HCT116 (cell line): Measurements from ENCODE around the gene UGT2A2. TPM values are rescaled to one million over a fixed set of nuclear protein-coding genes. Genes with fewer than 3 reads are reported as not detected.

ENCODE experiments used
- ATAC-seq: fragments of 200-7000 bp; cut with Tn5 transposase; 2 replicates; pipeline ENCODE4 v1.9.1; 2020; ENCODE audit warnings: mild to moderate bottlenecking, moderate library complexity
- BruUV-seq: library from RNA; stranded (reverse); fragments of 400-500 nt; replicated peaks from 2 replicates; lab custom pipeline; 2021; lab: Mats Ljungman, UMichigan
- CTCF ChIA-PET: fragments of 300-600 bp; sonication (Branson Sonifier 250); formaldehyde crosslinking; loops from one replicate; lab custom pipeline; 2021; ENCODE audit warnings: antibody characterized with exemption; lab: Charles Lee
- POLR2A ChIA-PET: fragments of 300-600, 350-600 bp; sonication (Branson Sonifier 250); formaldehyde crosslinking; loops from one replicate; lab custom pipeline; 2021; ENCODE audit warnings: antibody characterized with exemption; lab: Charles Lee
- RAD21 ChIA-PET, 2 experiments: fragments of 300-600 bp; sonication (Branson Sonifier 250); formaldehyde crosslinking; loops; one replicate each; lab custom pipeline; 2023; ENCODE audit warnings: low total read pairs in 2 of 2; ENCODE audit not compliant: uncharacterized antibody in 2 of 2, unreplicated experiment in 2 of 2, low non-redundant PET in 1 of 2; lab: Charles Lee
- DNase-seq: peaks from one replicate; pipeline ENCODE4 v3.0.0-alpha.2; 2010; ENCODE audit warnings: low read depth, low spot score
- H2AFZ ChIP-seq: fragments of 200-600 bp; shearing (Covaris generic), sonication (generic); 2 replicates; pipeline ENCODE4 v1.6.1; 2017; ENCODE audit warnings: low read depth, mixed run types, mixed read lengths, antibody characterized with exemption, low read length; ENCODE audit not compliant: poor library complexity, severe bottlenecking
- H3K27ac ChIP-seq: 2 replicates; pipeline ENCODE4 v1.5.1; 2012; ENCODE audit warnings: low read depth, low read length
- H3K27me3 ChIP-seq: fragments of 200-600 bp; sonication (generic); 2 replicates; pipeline ENCODE4 v1.6.1; 2016; ENCODE audit warnings: mixed run types, low read length, mixed read lengths; ENCODE audit not compliant: insufficient read depth
- H3K36me3 ChIP-seq, 2 experiments: fragments of 200-500 bp in 1 of 2; fragments of 200-600 bp in 1 of 2; sonication (Bioruptor generic) in 1 of 2; sonication (generic) in 1 of 2; 2 replicates each; pipeline versions ENCODE4 v1.5.1 to v1.6.1; 2014 to 2016; ENCODE audit warnings: low read length in 2 of 2, inconsistent platforms in 1 of 2, mixed read lengths in 1 of 2, mixed run types in 1 of 2; ENCODE audit not compliant: insufficient read depth in 2 of 2, control insufficient read depth in 1 of 2
- H3K4me1 ChIP-seq, 2 experiments: fragments of 200-600 bp in 1 of 2; sonication (generic) in 1 of 2; 2 replicates each; pipeline versions ENCODE4 v1.5.1 to v1.6.1; 2012 to 2017; ENCODE audit warnings: low read length in 2 of 2, inconsistent platforms in 1 of 2, mild to moderate bottlenecking in 1 of 2, mixed read lengths in 1 of 2, mixed run types in 1 of 2, moderate library complexity in 1 of 2; ENCODE audit not compliant: insufficient read depth in 2 of 2, control insufficient read depth in 1 of 2
- H3K4me2 ChIP-seq: fragments of 200-600 bp; sonication (generic); 2 replicates; pipeline ENCODE4 v1.6.1; 2017; ENCODE audit warnings: mixed run types, low read length, mixed read lengths
- H3K4me3 ChIP-seq, 2 experiments: fragments of 200-600 bp in 1 of 2; sonication (generic) in 1 of 2; replicated peaks in 1 of 2; 2 replicates each; pipeline ENCODE4 v1.5.1; 2011 to 2016; ENCODE audit warnings: low read length in 2 of 2, control low read depth in 1 of 2, low read depth in 1 of 2, mild to moderate bottlenecking in 1 of 2, mixed read lengths in 1 of 2, mixed run types in 1 of 2
- H3K79me2 ChIP-seq: fragments of 200-600 bp; sonication (generic); 2 replicates; pipeline ENCODE4 v1.6.1; 2017; ENCODE audit warnings: mild to moderate bottlenecking, mixed run types, low read length, moderate library complexity, mixed read lengths; ENCODE audit not compliant: insufficient read depth
- H3K9ac ChIP-seq: fragments of 200-600 bp; sonication (generic); 2 replicates; pipeline ENCODE4 v1.6.1; 2016; ENCODE audit warnings: low read length, mixed read lengths
- H3K9me2 ChIP-seq: fragments of 200-600 bp; sonication (generic), shearing (Covaris generic); 2 replicates; pipeline ENCODE4 v1.6.1; 2017; ENCODE audit warnings: mixed run types, mild to moderate bottlenecking, moderate library complexity; ENCODE audit not compliant: insufficient read depth
- H3K9me3 ChIP-seq, 2 experiments: fragments of 200-500 bp in 1 of 2; fragments of 200-600 bp in 1 of 2; sonication (Bioruptor generic) in 1 of 2; sonication (generic) in 1 of 2; 2 replicates each; pipeline ENCODE4 v1.6.1; 2014 to 2017; ENCODE audit warnings: low read length in 2 of 2, mixed read lengths in 2 of 2, inconsistent platforms in 1 of 2, low read depth in 1 of 2, mild to moderate bottlenecking in 1 of 2, mixed run types in 1 of 2, moderate library complexity in 1 of 2; ENCODE audit not compliant: control insufficient read depth in 1 of 2, insufficient read depth in 1 of 2
- H4K20me1 ChIP-seq: fragments of 200-600 bp; sonication (generic), shearing (Covaris generic); 2 replicates; pipeline ENCODE4 v1.6.1; 2017; ENCODE audit warnings: mixed run types, mild to moderate bottlenecking, moderate library complexity; ENCODE audit not compliant: insufficient read depth
- CBX3 ChIP-seq: IDR thresholded peaks from 2 replicates; pipeline ENCODE4 v1.6.1; 2012; ENCODE audit warnings: low read depth
- CEBPB ChIP-seq: IDR thresholded peaks from 2 replicates; pipeline ENCODE4 v1.6.1; 2012; ENCODE audit warnings: low read depth
- ELF1 ChIP-seq: IDR thresholded peaks from 2 replicates; pipeline ENCODE4 v1.6.1; 2012; ENCODE audit warnings: low read depth, borderline replicate concordance
- EZH2 ChIP-seq: fragments of 200-600 bp; sonication (generic); IDR thresholded peaks from 2 replicates; pipeline ENCODE4 v1.6.1; 2017; ENCODE audit warnings: antibody characterized with exemption, mixed run types
- EZH2phosphoT487 ChIP-seq: fragments of 200-600 bp; IDR thresholded peaks from 2 replicates; pipeline ENCODE4 v1.6.1; 2018; ENCODE audit warnings: antibody characterized with exemption, borderline replicate concordance
- POLR2AphosphoS5 ChIP-seq: IDR thresholded peaks from 2 replicates; pipeline ENCODE4 v1.6.1; 2011; ENCODE audit warnings: mild to moderate bottlenecking, low read depth, low read length, moderate library complexity
- RAD21 ChIP-seq: IDR thresholded peaks from 2 replicates; pipeline ENCODE4 v1.6.1; 2012; ENCODE audit warnings: low read depth, mild to moderate bottlenecking
- SIN3A ChIP-seq: IDR thresholded peaks from 2 replicates; pipeline ENCODE4 v1.6.1; 2012; ENCODE audit warnings: low read depth
- YY1 ChIP-seq: IDR thresholded peaks from 2 replicates; pipeline ENCODE4 v1.6.1; 2011; ENCODE audit warnings: low read length, low read depth, moderate library complexity, mild to moderate bottlenecking; ENCODE audit not compliant: insufficient replicate concordance; ENCODE audit errors: extremely low read depth
- ZFX ChIP-seq: fragments of 450-650 bp; IDR thresholded peaks from 2 replicates; pipeline ENCODE4 v1.6.1; 2017
- intact Hi-C: fragments of 100-400 bp; cut with micrococcal nuclease; formaldehyde crosslinking; loops from 2 replicates; pipeline ENCODE4 v1.10.0; 2022
- total RNA-seq: library from RNA; stranded (reverse); gene quantifications from one replicate; pipeline ENCODE4 v1.2.1, GENCODE V29; 2021; ENCODE audit not compliant: unreplicated experiment
- TF ChIP-seq, protein P1 (sequence below): IDR thresholded peaks from 2 replicates; pipeline ENCODE4 v1.6.1; 2012; ENCODE audit warnings: low read depth

Gene UGT2A2
- total RNA-seq, 1 experiment from 2014 or later, result not detected

DNA sequence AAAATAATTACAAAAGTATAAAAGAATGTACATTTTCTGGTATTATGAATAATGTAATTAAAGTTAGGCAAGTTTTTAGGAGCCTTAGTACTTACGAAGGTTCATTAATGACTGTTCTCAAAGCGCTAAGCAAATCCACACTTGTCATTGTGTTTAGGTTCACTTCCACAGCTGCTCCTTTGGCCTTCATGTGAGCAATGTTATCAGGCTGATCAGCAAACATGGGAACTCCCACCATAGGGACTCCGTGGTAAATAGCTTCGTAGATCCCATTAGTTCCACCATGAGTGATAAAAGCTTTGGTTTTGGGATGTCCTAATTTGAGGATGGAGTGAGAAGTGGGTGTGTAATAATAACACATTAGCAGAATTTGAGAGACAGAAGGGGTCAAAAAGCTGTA is 45.1 kb downstream of the UGT2A2 start:
- H4K20me1 ChIP-seq, result no peaks in the 10 kb centered on the region
- H3K27me3 ChIP-seq, result no peaks in the 10 kb centered on the region
- H3K4me1 ChIP-seq, result no peaks in the 10 kb centered on the region
- no peak overlapping the region for H3K27ac ChIP-seq
- no peaks in the 10 kb centered on the region for H3K79me2 ChIP-seq
- ChIA-PET CTCF (no interaction called here), RAD21 (no interaction called here), POLR2A (no interaction called here)
- H2AFZ ChIP-seq, result no peak overlapping the region
- no peaks in the 10 kb centered on the region for H3K9me3 ChIP-seq
- no peak overlapping the region for H3K9ac ChIP-seq
- intact Hi-C loops, result no loop called here
- no TSS peak for BruUV-seq
- H3K4me2 ChIP-seq, result no peak overlapping the region
- DNase-seq, result no peak
- H3K4me3 ChIP-seq, result no peak overlapping the region
- H3K9me2 ChIP-seq, result no peaks in the 10 kb centered on the region
- no peak for ATAC-seq
- TF ChIP-seq, protein P1, sequence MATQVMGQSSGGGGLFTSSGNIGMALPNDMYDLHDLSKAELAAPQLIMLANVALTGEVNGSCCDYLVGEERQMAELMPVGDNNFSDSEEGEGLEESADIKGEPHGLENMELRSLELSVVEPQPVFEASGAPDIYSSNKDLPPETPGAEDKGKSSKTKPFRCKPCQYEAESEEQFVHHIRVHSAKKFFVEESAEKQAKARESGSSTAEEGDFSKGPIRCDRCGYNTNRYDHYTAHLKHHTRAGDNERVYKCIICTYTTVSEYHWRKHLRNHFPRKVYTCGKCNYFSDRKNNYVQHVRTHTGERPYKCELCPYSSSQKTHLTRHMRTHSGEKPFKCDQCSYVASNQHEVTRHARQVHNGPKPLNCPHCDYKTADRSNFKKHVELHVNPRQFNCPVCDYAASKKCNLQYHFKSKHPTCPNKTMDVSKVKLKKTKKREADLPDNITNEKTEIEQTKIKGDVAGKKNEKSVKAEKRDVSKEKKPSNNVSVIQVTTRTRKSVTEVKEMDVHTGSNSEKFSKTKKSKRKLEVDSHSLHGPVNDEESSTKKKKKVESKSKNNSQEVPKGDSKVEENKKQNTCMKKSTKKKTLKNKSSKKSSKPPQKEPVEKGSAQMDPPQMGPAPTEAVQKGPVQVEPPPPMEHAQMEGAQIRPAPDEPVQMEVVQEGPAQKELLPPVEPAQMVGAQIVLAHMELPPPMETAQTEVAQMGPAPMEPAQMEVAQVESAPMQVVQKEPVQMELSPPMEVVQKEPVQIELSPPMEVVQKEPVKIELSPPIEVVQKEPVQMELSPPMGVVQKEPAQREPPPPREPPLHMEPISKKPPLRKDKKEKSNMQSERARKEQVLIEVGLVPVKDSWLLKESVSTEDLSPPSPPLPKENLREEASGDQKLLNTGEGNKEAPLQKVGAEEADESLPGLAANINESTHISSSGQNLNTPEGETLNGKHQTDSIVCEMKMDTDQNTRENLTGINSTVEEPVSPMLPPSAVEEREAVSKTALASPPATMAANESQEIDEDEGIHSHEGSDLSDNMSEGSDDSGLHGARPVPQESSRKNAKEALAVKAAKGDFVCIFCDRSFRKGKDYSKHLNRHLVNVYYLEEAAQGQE, result no peak
- TF ChIP-seq EZH2 (no peak), YY1 (no peak)
- H3K36me3 ChIP-seq, result no peaks in the 10 kb centered on the region

DNA sequence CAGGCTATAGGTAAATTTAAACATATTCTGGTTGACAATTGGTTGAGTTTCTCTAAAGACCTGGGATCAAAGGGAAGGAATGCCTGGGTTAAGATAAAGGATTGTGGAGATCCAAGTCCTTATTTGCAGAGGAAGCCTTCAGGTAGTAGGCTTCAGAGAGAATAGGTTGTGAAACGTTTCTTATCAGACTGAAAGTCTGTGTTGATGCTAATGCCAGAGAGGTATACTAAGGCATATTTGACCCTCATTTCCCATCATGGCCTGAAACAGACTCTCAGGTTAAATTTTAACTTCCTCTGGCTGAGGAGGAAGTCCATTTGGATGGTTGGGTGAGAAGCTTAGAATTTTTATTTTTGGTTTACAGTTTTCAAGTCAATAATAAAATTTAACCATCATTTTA is 48.1 kb downstream of the UGT2A2 start:
- no peaks in the 10 kb centered on the region for H3K27me3 ChIP-seq
- no peaks in the 10 kb centered on the region for H3K4me1 ChIP-seq
- ChIA-PET CTCF (no interaction called here), POLR2A (no interaction called here), RAD21 (no interaction called here)
- BruUV-seq, result no TSS peak
- H3K27ac ChIP-seq, result no peak overlapping the region
- H3K36me3 ChIP-seq, result no peaks in the 10 kb centered on the region
- no peaks in the 10 kb centered on the region for H4K20me1 ChIP-seq
- no peaks in the 10 kb centered on the region for H3K9me2 ChIP-seq
- intact Hi-C loops, result no loop called here
- no peak for DNase-seq
- no peaks in the 10 kb centered on the region for H3K9me3 ChIP-seq
- H2AFZ ChIP-seq, result no peak overlapping the region
- H3K9ac ChIP-seq, result no peak overlapping the region
- no peak overlapping the region for H3K4me3 ChIP-seq
- no peak for ATAC-seq
- no peak overlapping the region for H3K4me2 ChIP-seq
- H3K79me2 ChIP-seq, result no peaks in the 10 kb centered on the region
- TF ChIP-seq EZH2phosphoT487 (no peak), CBX3 (no peak), ELF1 (no peak), SIN3A (no peak), CEBPB (no peak), POLR2AphosphoS5 (no peak), EZH2 (no peak), RAD21 (no peak), ZFX (no peak)
- TF ChIP-seq, protein P1, result no peak
